Measurements from ENCODE around the gene DERA.
"Not testable (repeated sequence)": the region's sequence is repeated elsewhere in the genome, so short reads cannot be mapped to it uniquely, and the experiment has no call there.

Gene DERA

DNA sequence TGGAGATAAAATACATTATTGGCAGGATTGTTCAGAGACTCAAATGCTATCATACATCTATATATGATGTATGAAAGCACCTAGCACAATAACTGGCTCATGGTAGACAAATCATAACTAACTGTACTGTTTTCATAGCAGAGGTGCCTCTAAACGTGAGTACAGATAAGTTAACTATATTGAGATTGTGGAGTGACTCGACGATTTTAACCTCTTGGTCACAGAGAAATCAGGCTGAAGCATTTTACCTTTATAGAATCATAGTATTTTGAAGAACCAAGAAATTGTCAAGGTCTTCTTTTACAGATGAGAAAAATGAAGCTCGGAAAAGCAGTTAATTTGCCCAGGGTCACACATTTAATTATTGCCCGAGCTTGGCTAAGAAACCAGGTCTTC, 666 bp upstream of the DERA start:
- DNase-seq, result peak; percentile 32

DNA sequence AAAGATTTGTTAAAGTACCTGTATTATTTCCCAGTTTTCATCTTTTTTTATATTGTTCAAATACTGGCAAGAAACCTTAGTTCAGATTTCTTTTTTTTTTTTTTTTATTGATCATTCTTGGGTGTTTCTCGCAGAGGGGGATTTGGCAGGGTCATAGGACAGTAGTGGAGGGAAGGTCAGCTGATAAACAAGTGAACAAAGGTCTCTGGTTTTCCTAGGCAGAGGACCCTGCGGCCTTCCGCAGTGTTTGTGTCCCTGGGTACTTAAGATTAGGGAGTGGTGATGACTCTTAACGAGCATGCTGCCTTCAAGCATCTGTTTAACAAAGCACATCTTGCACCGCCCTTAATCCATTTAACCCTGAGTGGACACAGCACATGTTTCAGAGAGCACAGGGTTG, 799 bp downstream of the DERA start:
- not testable (repeated sequence) for DNase-seq

DNA sequence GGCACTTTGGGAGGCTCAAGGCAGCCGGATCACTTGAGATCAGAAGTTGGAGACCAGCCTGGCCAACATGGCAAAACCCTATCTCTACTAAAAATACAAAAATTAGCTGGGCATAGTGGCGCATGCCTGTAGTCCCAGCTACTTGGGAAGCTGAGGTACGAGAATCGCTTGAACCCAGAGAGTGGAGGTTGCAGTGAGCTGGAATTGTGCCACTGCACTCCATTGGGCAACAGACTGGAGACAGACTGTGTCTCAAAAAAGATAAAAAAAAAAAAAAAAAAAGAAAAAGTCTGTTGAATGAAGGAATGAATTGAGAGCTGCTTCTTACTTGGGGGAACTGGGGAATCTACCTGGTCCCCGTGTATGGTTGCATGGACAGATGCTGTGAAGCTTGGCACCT, 3.0 kb downstream of the DERA start:
- DNase-seq, result not testable (repeated sequence)

DNA sequence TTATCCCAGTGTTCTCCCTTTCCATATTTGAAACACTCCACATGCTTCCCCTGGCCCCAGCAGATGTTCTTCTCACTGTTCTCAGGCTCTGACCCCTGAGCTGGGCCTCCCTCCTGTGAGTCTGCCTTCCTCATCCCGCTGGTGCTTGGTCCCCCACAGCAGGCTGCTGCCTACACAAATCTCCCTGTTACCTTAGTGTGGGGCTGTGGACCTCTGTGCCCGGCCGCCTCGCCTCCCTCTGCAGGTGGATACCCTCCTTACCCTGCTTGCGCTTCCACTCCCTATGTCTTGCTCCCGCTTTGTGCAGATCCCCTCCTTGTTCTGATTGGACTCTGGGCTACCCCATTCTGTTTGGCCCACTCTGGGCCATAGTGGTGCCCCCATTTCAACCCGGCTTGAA, 6.9 kb downstream of the DERA start:
- DNase-seq, result no peak

DNA sequence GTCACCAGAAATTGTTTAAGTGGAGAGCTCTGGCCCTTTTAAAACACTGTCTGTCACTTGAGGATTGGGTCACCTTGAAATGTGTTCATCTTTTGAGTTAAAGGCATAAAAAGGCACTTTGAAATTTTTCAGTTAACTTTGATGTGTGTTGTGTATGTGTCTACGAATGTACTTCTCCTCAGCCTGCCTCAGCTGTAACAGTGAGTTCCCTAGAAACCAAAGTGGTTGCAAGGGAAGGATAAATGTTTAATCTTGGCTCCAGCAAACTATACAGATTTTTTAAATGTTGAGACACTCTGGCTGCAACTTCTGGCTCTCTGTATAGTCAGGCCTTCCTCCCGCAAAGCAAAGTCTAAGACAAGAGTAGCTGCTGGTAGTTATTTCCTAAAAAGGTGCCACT, 8.3 kb downstream of the DERA start:
- no peak for DNase-seq

DNA sequence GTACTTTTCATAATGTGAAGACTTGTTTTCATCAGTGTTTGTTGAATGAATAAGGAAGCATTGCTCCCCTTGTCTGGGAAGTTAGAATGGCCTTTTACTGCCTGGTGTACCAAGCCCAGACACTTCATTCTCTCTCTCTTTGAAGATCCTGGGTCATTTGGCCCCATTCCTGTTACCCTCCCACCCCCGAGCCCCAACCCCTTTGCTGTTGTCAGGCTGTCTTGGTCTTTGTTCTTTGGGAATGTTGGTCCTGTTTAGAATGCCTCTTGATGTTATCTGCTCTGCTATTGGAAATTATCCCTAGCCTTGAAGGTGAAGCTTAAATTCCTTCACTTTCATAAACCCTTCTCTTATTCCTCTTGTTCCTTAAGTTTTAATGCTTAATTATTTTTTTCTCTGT, 13.8 kb downstream of the DERA start:
- no peak for DNase-seq

DNA sequence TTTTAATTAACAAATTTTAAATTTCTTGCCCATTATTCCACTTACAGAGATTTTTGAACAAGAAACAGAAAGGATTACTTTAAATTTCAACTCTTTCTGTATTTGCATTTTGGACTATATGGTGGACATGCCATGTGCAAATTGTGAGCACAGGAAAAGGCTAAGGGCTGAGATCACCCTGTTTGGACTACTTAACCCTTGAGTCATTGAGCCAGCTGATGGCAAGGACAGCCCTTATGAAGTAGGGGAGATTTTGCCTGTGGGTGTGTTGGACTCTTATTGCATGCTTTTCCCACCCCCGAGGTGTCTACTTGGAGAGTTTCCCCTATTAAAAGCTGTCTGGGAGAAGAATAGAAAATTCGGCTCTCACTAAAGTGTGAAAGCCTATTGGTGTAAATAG, 17.2 kb downstream of the DERA start:
- no peak for DNase-seq

DNA sequence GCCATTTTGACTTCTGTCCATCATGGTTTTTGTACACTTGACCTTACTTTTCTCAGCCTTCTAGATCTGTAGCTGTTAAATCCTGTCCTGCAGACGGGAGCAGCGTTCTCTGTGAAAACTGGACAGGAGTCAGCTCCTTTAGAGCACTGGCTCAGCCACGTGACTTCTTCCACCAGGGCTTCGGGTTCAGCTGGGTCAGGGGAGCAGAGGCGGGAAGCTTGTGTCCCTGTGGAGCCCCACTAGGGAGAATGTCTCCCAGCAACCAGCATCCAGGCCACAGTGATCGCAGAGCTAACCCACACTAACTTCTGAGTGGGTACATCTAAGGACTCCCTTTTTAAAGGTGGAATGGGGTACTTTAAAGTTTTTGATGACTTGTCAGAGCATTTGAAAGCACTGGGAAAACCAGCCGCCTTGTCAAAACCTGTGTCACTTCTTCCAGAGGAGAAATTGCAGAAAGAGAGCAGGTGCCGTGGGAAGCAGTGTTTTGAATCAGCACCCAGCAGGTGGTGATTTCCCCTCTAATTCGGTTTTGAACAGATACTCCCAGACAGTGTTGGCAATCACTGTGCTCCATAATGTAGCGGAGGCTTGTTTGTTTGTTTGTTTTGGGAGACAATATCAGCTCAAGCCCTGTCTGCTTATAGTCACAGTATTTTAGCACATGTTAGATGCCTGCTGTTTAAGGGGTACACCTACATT, 17.9 kb downstream of the DERA start:
- no peak for DNase-seq

DNA sequence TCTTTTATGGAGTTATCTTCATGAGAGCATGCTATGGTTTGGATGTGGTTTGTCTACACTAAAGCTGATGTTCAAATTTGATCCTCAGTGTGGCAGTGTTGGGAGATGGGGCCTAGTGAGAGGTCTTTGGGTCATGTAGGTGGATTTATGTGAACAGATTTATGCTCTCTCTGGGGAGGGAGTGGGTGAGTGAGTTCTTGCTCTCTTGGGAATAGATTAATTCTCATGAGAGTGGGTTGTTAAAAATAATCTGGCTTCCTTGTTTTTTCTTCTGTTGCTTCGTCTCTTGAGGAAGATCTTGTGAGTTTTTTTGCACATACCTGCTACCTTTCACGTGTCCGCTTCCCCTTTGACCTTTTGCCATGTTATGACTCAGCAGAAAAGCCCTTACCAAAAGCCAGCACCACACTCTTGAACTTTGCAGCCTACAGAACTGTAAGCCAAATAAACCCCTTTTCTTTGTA, 20.5 kb downstream of the DERA start:
- peak; percentile 29 for DNase-seq

DNA sequence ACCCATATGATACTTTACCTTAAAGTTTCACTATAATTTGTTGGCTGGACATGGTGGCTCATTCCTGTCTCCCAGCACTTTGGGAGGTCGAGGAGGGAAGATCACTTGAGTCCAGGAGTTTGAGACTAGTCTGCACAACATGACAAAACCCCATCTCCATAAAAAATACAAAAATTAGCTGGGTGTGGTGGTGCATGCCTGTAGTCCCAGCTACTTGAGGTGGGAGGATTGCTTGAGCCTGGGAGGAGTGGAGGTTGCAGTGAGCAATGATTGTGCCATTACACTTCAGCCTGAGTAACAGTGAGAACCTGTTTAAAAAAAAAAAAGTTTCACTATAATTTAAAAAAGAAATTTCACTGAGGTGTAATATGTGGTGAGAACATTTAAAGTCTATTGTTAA, 21.2 kb downstream of the DERA start:
- DNase-seq, result no peak

DNA sequence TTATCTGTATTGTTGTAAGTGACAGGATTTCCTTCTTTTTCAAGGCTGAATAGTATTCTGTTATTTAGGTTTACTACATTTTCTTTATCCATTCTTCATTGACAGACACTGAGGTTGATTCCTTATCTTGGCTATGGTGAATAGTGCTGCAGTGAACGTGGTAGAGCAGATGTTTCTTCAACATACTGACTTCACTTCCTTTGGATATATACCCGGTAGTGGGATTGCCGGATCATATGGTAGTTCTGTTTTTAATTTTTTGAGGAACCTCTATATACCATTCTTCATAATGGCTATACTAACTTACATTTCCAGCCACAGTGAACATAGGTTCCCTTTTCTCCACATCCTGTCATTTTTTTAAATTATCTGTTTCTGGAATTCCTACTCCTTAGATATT, 21.8 kb downstream of the DERA start:
- DNase-seq, result no peak

DNA sequence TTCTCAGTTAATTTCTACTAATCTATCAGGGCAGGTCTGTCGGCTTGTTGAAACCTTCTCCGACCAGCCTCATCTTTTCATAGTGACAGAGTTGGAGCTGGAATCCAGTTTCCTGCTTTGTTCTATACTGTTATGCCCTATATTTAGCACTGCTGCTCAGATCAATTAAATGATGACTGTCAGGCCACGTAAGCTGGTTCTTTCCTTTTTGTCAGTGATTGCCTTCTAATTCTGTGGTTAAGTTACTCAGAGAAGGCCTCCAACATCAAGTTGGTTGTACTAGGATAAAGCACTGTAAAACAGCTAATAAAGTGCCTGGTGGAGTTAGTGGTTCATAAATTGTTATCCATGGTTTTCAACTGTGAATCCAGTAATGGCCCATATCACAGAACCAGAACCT, 22.6 kb downstream of the DERA start:
- no peak for DNase-seq

DNA sequence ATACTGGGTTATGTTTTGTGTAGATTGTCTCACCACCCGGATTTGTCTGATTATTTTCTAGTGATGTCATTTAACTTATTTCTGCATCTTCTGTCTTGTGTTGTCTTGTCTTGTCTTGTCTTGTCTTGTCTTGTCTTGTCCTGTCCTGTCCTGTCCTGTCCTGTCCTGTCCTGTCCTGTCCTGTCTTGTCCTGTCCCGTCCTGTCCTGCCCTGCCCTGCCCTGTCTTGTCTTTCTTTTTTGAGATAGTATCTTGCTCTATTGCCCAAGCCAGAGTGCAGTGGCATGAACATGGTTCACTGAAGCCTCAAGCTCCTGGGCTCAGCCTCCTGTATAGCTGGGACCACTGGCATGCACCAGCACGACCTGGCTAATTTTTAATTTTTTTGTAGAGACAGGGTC, 25.6 kb downstream of the DERA start:
- no peak for DNase-seq

DNA sequence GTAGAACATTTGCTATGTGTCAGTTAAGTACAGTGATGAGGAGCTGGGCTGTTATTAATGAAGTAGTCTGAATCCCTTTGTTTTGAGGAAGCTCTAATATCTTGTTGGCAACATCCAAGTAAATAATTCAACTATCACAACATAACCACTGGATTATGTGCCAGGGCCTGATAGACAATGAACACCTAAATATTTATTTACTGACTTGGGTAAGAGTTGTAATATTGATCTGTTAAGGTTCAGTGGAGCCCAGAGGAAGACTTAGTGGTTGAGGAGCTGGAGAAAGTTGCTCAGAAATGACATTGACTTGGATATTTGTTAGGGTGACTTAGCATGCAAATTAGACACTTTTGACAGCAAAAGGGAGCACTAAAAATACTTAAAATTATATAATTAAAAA, 26.8 kb downstream of the DERA start:
- no peak for DNase-seq

DNA sequence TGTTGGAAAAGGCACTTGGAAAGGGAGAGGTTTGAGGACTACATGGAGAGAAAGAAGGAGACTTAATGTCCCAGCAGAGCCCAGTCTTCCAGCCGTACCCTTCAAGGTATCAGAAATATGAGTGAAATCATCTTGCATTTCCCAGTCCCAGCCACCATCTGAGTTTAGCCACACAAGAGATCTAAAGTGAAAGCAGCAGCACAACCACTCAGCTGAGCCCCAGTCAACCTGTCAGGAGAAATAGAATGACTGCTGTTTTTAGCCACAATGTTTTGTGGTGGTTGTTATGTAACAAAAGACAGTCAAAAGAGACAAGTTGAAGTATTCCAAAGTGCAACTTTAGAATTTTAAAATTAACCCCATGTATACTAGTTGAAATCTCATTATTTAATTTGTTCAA, 28.0 kb downstream of the DERA start:
- peak; percentile 14 for DNase-seq

DNA sequence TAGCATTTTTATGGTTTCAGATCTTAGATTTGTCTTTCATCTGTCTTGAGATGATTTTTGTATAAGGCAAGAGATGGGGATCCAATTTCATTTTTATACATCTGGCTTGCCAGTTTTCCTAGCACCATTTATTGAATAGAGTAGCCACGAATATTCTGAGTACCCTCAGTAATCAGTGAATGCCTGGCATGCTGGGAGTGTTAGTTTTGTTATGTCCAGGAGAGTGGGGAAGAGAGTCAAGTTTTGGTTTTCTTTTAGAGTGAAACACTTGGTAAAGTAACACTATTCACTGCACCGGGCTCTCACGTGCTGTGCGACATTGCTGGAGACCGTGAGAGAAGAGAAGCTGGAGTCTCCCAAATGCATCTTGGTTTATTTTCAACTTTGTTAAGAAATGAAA, 31.3 kb downstream of the DERA start:
- no peak for DNase-seq

DNA sequence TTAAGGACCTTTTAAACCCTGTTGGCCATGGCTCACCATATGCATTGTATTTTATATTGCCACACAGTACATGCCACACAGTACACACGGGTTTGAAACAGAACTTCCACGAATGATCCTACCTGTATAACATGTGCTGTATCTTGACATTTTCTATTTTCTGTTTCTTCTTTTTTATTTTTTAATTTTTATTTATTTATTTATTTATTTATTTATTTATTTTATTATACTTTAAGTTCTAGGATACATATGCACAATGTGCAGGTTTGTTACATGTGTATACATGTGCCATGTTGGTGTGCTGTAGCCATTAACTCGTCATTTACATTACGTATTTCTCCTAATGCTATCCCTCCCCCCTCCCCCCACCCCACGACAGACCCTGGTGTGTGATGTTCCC, 32.4 kb downstream of the DERA start:
- not testable (repeated sequence) for DNase-seq

DNA sequence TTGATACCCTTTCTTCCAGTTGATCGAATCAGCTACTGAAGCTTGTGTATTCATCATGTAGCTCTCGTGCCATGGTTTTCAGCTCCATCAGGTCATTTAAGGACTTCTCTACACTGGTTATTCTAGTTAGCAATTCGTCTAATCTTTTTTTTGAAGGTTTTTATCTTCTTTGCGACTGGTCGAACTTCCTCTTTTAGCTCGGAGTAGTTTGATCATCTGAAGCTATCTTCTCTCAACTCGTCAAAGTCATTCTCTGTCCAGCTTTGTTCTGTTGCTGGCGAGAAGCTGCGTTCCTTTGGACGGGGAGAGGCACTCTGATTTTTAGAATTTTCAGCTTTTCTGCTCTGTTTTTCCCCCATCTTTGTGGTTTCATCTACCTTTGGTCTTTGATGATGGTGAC, 37.3 kb downstream of the DERA start:
- DNase-seq, result peak; percentile 63

DNA sequence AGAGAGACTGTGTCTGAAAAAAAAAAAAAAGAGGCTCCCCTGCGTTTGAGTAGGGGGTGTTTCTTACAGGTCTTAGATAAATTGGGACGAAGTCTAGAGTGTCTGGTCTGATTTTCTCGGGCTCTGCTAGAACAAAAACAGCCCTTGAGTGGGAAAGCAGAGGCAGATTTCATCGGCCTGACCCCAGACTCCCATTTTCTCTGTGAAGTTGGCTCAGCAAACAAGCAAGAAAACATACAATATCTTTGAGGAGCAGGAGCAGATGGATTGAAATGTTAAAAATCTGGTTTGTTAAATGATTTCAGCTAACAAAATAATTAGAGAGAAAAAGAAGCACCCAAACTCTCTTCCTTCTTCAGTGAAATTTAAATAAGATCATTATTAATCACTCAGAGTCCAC, 44.1 kb downstream of the DERA start:
- DNase-seq, result no peak

DNA sequence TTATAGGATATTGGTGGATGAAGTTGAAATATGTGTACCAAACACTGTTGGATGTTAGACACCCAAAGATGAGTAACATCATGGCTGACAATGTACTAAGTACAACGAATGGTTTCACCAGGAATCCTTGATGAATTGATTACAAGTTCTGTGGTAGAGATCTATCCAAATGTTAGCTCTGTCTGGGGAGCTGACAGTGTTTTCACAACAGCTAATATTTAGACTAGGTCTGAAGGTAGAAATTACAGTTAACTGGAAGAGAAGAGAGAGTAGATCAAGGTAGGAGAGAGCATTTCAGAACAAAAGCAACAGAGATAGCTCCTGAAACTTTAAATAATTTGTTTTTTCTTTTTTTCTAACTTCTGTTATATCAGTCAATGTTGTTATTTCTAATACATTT, 44.9 kb downstream of the DERA start:
- no peak for DNase-seq

DNA sequence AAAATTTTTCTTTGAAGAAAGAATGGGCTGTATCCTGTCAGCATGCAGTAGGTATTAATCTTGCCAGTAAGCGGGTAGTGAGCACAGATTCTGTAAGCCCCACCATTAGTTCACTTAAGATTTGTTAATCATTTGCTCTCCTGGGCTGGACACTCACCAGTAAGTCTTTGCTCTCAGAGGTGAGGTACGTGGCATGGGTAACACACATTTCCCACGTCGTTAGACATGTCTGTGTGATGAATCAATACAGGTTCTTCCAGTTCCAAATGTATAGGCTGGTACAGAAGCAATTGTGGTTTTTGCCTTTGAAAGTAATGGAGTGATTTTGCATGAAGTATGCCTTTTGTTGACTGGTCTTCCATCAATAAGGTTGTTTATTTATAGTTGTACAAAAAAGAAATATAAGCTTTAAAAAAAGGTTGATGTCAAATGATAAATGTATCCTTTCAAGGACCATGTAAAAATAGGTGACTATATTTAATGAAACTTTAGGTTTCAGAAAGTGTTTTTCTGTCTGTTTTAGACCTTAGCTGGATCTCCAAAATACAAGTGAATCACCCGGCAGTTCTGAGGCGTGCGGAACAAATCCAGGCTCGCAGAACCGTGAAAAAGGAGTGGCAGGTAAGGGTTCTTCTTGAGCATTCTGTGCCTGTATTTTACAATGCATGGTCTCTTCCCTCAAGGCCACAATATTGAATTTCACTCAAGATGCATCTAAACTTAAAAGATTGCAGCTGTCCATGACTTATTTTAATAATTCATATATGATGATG, 45.5 kb downstream of the DERA start:
- DNase-seq, result no peak

DNA sequence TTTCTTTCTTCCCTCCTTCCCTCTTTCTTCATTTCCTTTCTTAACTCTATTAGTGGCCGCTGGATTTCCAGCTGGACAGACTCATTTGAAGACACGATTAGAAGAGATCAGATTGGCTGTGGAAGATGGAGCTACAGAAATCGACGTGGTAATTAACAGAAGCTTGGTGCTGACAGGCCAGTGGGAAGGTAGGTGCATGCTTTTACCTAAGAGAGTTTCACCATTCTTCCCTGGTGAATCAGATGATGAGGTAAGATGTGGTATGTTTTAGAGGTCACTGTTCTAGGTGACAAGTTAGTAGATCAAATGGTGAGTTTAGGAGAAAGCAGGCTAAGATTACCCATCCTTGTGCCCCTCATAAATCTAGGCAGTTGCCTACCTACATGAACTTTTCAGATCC, 51.6 kb downstream of the DERA start:
- no peak for DNase-seq

DNA sequence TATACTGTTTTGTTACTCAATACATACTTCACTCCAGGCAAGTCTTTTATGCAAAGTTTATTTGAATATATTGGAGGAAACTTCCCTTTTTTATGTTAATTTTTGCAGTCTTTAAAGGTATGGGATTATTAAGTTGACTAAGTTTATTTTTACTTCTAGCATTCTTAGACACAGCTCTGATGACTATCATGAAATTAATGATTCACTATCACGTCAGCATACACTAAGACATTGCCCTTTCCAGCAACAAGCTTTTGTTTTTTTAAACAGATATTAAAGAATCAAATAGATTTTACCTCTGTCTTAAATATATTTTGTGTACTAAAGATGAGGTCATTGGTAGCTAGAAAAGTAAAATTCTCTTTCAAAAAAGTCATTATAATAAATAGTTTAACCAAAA, 52.1 kb downstream of the DERA start:
- DNase-seq, result no peak

DNA sequence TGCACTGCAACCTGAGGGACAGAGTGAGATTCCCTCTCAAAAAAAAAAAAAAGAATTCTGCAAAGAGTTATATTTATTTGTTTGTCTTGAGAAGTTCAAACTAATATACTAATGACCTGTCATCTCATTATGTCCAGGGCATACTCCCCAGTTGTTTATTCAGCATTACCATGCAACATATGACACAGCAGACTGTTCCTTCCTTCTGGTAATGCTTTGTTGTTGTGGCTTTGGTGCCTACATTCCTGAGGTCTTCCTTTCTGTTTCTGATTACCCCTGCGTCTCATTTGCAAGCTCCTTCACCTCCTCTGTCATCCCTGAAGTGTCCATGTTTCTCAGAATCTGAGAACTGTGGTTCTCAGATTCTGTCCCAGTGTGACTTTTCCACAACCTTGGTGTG, 55.3 kb downstream of the DERA start:
- DNase-seq, result no peak

DNA sequence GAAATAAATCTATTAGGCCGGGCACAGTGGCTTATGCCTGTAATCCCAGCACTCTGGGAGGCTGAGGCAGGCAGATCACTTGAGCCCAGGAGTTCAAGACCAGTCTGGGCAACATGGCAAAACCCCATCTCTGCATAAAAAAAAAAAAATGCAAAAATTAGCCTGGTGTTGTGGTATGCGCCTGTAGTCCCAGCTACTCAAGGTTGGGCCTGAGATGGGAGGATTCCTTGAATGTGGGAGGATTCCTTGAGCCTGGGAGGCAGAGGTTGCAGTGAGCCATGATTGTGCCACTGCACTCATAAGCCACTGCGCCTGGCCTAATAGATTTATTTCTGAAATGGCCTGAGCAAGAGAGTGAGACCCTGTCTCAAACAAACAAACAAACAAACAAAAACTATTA, 55.9 kb downstream of the DERA start:
- DNase-seq, result not testable (repeated sequence)
